ENCODE results near the gene BAX.
"Not testable (repeated sequence)": the region's sequence is repeated elsewhere in the genome, so short reads cannot be mapped to it uniquely, and the experiment has no call there.

The BAX gene

GRCh38 chr19:48954595-48955307, at the start of gene BAX:
BAX (plus strand) TSS chr19:48954875; CDS start chr19:48954929, 54 bp downstream.
- H3K27ac ChIP-seq = peak within 1 kb of the TSS; percentile 77
- TF ChIP-seq CTCF (conservative IDR thresholded peaks at IDR 0.05) (no peak), ZFX (IDR thresholded peaks at IDR 0.05) (no peak)

GRCh38 chr19:48905664-48906063, 49.0 kb upstream of the BAX start:
- TF ChIP-seq CTCF (conservative IDR thresholded peaks at IDR 0.05) (no peak), ZFX (IDR thresholded peaks at IDR 0.05) (no peak)
- H3K27ac ChIP-seq = no peak overlapping the region

- no peak for TF ChIP-seq CTCF (conservative IDR thresholded peaks at IDR 0.05)
- no peak for TF ChIP-seq ZFX (IDR thresholded peaks at IDR 0.05)
- no peak overlapping the region for H3K27ac ChIP-seq
These were observed 48.4 kb upstream of the BAX start for GRCh38 chr19:48906324-48906723.

GRCh38 chr19:48907671-48908070, 47.0 kb upstream of the BAX start:
- H3K27ac ChIP-seq = no peak overlapping the region
- no peak for TF ChIP-seq ZFX (IDR thresholded peaks at IDR 0.05)
- TF ChIP-seq CTCF (conservative IDR thresholded peaks at IDR 0.05) = no peak

GRCh38 chr19:48909424-48910077, 45.1 kb upstream of the BAX start:
- H3K27ac ChIP-seq = not testable (repeated sequence)

- H3K27ac ChIP-seq = no peak overlapping the region
- TF ChIP-seq CTCF (conservative IDR thresholded peaks at IDR 0.05) = no peak
- TF ChIP-seq ZFX (IDR thresholded peaks at IDR 0.05) = no peak
These were observed 43.9 kb upstream of the BAX start for GRCh38 chr19:48910803-48911202.

GRCh38 chr19:48913114-48913889, 41.4 kb upstream of the BAX start:
- no peak for TF ChIP-seq CTCF (conservative IDR thresholded peaks at IDR 0.05)
- no peak for TF ChIP-seq ZFX (IDR thresholded peaks at IDR 0.05)
- H3K27ac ChIP-seq = no peak overlapping the region

All from C4-2B (cell line).